ENCODE measurements around the gene MED29. TPM values are rescaled to one million over a fixed set of nuclear protein-coding genes. Genes with fewer than 3 reads are reported as not detected.

The MED29 gene
- total RNA-seq, 1 experiment from 2014 or later: 42.9 TPM

GRCh38 chr19:39405261-39405957 is 14.2 kb downstream of the MED29 start:
- H3K36me3 Mint-ChIP-seq: peaks cover 8% of the 10 kb centered on the region; the same call in 1 of the 2 replicates
- ATAC-seq: no peak
- H3K4me3 Mint-ChIP-seq: peak overlapping the region; percentile 91
- peaks cover 52% of the 10 kb centered on the region for H3K4me1 Mint-ChIP-seq
- no peak for DNase-seq (ENCODE audit: low spot score)
- no peaks in the 10 kb centered on the region for H3K9me3 Mint-ChIP-seq
- POLR2A ChIA-PET: interaction anchor here (0.6 to 2.2 kb wide), 4 partner anchors 14 to 404 kb away, joined by 3 to 15 read pairs (median 8); partner anchors contain the start of genes MED29, PAF1 and RPS16
- H3K27me3 Mint-ChIP-seq (ENCODE audit: low read depth): no peaks in the 10 kb centered on the region
- CTCF ChIA-PET: interaction anchor here (0.6 to 4.3 kb wide), 2 partner anchors 8 to 11 kb away, joined by 3 to 38 read pairs; no protein-coding TSS in a partner anchor
- TF ChIP-seq PREB (CRISPR knock-in tag; IDR thresholded peaks at IDR 0.05; ENCODE audit: borderline replicate concordance) (no peak), RELA (CRISPR knock-in tag; IDR thresholded peaks at IDR 0.05; ENCODE audit: borderline replicate concordance) (no peak), ZMAT4 (CRISPR knock-in tag; IDR thresholded peaks at IDR 0.05) (no peak), ATF1 (CRISPR knock-in tag; IDR thresholded peaks at IDR 0.05) (no peak), CREM (CRISPR knock-in tag; IDR thresholded peaks at IDR 0.05) (no peak), CREB1 (CRISPR knock-in tag; IDR thresholded peaks at IDR 0.05) (no peak), SP1 (CRISPR knock-in tag; conservative IDR thresholded peaks at IDR 0.05) (no peak), MYBL2 (CRISPR knock-in tag; IDR thresholded peaks at IDR 0.05) (no peak), RORB (CRISPR knock-in tag; IDR thresholded peaks at IDR 0.05) (no peak), ATF2 (CRISPR knock-in tag; IDR thresholded peaks at IDR 0.05; ENCODE audit: borderline replicate concordance, low read depth) (no peak), ZNF671 (CRISPR knock-in tag; IDR thresholded peaks at IDR 0.05) (no peak), TEAD4 (CRISPR knock-in tag; IDR thresholded peaks at IDR 0.05) (no peak), ARID4B (CRISPR knock-in tag; IDR thresholded peaks at IDR 0.05; ENCODE audit: borderline replicate concordance) (no peak), IRF2 (CRISPR knock-in tag; IDR thresholded peaks at IDR 0.05; ENCODE audit: borderline replicate concordance, low read depth) (no peak), ZNF138 (CRISPR knock-in tag; conservative IDR thresholded peaks at IDR 0.05) (no peak), ESRRA (CRISPR knock-in tag; IDR thresholded peaks at IDR 0.05; ENCODE audit: borderline replicate concordance) (no peak)
- TF ChIP-seq, protein P1, sequence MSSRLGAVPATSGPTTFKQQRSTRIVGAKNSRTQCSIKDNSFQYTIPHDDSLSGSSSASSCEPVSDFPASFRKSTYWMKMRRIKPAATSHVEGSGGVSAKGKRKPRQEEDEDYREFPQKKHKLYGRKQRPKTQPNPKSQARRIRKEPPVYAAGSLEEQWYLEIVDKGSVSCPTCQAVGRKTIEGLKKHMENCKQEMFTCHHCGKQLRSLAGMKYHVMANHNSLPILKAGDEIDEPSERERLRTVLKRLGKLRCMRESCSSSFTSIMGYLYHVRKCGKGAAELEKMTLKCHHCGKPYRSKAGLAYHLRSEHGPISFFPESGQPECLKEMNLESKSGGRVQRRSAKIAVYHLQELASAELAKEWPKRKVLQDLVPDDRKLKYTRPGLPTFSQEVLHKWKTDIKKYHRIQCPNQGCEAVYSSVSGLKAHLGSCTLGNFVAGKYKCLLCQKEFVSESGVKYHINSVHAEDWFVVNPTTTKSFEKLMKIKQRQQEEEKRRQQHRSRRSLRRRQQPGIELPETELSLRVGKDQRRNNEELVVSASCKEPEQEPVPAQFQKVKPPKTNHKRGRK (CRISPR knock-in tag; IDR thresholded peaks at IDR 0.05; ENCODE audit: borderline replicate concordance): no peak
- TF ChIP-seq, protein P2, sequence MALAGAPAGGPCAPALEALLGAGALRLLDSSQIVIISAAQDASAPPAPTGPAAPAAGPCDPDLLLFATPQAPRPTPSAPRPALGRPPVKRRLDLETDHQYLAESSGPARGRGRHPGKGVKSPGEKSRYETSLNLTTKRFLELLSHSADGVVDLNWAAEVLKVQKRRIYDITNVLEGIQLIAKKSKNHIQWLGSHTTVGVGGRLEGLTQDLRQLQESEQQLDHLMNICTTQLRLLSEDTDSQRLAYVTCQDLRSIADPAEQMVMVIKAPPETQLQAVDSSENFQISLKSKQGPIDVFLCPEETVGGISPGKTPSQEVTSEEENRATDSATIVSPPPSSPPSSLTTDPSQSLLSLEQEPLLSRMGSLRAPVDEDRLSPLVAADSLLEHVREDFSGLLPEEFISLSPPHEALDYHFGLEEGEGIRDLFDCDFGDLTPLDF (CRISPR knock-in tag; IDR thresholded peaks at IDR 0.05): no peak
- TF ChIP-seq, protein P3, sequence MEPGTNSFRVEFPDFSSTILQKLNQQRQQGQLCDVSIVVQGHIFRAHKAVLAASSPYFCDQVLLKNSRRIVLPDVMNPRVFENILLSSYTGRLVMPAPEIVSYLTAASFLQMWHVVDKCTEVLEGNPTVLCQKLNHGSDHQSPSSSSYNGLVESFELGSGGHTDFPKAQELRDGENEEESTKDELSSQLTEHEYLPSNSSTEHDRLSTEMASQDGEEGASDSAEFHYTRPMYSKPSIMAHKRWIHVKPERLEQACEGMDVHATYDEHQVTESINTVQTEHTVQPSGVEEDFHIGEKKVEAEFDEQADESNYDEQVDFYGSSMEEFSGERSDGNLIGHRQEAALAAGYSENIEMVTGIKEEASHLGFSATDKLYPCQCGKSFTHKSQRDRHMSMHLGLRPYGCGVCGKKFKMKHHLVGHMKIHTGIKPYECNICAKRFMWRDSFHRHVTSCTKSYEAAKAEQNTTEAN (CRISPR knock-in tag; IDR thresholded peaks at IDR 0.05): no peak
- H3K27ac Mint-ChIP-seq: peak overlapping the region; percentile 70

All from WTC11 (cell line).